Fibroblast of peridontal ligament (primary cell): ENCODE results near the gene NCOR2.

Experiments
- DNase-seq: peaks from one replicate; pipeline ENCODE4 v3.0.0-alpha.2; 2010; ENCODE audit errors: extremely low read depth

NCOR2 gene

DNA sequence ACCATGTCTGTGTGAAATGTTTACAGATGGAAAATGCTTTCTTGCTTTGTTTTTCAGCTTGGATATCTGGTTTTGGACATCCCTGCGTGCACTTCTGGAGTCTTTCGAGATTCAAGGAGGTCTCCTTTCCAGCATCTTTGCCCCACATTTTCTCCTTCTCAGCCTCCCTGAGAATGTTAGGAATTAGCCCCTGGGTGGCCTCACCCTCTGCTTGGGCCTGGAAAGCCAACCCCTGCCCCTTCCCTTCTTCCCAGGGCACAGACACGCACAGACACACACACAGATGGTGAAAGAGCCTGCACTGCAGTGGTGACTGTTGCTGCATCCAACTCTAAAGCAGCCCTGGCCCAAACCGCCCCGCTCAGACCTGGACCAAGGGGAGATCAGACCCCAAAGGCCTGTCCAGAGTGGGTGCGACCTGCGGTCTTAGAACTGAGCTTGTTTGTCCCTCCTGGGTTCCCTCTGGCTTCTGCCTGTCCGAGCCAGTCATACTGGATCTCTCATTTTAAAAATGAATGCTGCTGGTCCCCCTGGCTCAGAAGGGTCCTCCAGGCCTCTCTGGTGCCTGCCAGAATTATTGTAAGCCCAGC is 8.7 kb upstream of the NCOR2 start:
- no peak for DNase-seq

GRCh38 chr12:124573839-124574786 is 6.7 kb upstream of the NCOR2 start:
- no peak for DNase-seq

DNA sequence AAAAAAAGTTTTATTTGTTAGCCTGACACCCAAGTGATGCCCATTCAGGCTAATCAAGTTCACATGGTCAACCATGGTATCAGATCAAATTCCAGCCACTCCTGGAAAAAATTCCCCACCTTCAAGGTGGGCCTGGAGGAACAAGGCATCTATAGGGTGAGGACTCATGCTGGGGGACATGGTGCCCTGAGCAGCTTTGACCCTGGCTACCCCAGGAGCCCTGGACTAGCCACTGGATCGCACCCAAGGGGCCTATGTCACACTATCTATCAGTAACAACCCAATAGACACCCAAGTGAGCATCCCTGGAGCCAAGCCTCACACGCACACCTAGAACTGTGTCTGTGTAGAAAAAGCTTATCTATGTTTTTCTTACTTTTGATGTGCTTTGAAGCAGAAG is 4.1 kb upstream of the NCOR2 start:
- no peak for DNase-seq

DNA sequence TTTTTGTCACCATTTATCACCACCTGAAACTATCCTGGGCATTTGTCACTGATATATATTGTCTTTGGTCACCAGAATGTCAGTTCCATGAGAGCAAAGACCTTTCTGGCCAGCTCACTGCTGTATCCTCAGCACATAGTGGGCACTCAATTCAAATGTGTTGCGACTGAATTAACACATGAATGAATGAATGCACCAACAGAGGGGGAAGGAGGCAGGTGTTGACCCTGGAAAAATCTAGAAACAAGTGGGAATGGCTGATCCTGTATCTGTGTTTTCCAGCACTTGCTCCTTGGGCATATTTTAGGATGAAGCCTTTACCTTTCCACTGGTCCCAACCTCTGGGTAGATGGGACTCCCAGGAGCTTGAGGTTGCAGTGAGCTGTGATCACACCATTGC is 3.4 kb upstream of the NCOR2 start:
- DNase-seq = no peak

GRCh38 chr12:124569375-124570148 is 2.1 kb upstream of the NCOR2 start:
- DNase-seq = no peak

DNA sequence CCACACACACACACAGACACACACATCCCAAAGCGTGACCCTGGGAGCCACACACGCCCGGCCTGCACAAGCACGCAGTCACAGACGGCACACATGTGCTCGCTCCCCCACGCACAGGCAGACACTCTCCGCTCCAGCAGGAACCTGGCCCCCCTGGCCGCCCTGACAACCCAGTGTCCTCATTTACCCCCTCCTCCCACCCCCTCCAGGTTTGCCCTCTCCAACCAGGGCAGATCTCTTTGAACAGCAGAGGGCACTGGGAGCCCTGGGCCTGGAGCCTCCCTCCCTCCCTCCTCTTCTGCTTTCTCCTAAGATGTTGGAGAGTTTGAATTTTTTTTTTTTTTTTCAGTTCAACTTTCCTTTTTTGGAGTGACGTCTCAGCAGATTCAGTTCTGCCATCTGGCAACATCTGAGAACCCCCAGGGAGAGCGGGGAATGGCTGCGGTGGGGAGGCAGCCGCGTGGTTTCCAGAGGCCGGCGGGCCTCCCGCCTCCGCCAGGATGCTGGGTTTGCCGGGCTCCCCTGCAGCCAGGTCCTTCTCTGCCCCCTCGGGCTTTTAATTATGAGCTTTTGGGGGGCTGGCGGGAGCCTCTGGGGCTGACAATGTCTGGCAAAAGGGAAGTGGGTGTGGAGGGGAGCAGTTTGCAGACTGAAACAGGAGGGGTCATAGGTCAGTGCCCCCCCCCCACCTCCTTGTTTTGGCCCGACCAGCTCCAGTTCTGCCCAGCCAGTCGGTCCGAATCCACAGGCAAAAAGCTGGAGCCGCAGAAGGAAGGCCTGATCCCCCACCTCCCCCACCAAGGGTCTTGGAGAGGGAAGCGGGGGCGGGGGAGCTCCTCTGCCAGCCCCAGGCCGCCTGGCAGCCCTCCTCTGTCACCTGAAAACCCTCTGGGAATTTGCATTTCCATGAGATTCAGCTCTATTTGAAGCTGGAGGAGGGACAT is 1.3 kb upstream of the NCOR2 start:
- DNase-seq = peak; percentile 98

- DNase-seq = peak; percentile 96
Measured at GRCh38 chr12:124567673-124568373, 411 bp upstream of the NCOR2 start.

- peak; percentile 54 for DNase-seq
Measured at GRCh38 chr12:124566161-124566996, 1.0 kb downstream of the NCOR2 start.

DNA sequence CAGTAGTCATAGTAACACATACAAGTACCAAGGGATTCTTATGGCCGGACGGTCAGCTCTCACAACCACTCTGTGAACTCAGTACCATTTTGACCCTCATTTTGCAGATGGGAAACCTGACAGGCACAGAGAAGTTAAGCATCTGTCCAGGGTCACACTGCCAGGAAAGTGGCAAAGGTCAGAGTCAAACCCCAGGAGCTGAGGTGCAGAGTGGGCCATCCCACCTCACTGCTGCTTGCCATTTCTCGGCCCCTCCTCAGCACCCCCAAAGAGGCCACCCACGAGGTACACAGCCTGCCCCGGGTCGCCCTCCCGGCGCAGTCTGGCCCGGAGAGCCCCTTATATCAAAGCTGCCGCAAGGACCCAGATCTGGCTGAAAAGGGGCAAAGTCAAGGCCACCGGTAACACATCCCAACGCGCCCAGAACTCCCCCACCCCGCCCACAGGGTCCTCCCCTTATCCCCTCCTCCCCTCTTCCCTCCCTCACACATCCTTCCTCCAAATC is 1.7 kb downstream of the NCOR2 start:
- no peak for DNase-seq

DNA sequence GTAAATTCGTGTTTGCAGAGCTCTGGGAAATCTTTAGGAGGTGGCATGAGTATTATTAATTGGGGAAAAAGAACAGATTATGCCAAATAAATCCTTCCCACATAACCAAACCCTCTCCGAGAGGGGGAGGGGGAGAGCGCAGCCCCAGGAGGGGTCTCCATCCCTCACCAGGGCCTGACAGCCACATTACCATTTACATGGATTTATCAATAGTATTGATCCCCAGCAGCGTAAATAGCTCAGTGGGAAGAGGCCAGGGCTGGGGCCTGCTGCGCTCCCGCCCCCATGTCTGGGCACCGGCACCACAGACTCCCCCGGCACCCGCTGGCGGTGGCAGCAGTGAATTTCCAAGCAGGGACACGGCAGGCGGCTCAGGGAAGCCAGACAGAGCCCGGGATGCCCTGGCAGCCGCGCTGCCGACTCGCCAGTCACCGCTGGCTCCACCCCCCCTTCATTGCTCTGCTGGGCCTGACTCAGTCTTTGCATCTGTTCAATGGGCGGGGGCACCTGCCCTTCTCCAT is 2.4 kb downstream of the NCOR2 start:
- DNase-seq = no peak

DNA sequence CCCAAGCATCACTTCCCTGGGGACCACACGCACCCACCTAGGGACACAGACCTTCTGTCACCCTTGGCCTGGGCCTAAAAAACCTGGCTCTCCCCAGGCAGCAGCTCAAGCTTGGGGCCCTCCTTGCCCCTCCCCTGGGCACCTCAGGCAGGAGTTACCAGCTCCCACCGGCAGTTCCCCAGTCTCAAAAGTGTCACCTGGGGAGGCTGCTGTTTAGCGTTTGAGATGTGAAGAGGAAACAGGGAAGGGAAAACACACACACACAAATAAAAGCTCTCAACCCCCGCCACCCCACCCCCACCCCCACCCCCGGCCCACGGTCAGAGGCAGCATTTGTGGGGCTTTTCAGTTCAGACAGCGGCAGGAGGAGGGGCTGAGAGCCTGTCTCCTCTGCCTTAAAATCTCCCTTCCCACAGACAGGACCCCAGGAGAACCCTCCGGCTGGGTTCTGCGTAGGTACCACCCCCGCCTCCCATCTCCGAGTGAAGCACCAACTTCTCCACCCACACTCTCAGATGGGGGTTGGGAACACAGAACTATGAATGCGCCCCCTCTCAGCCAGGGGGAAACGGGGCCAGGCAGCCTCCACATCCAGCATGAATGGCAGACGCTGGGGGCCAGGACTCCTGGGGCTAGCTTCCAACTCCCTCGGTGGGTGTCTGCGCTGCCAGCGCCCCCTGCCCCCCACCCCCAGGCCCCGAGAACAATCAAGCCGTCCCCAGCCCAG is 3.0 kb downstream of the NCOR2 start:
- no peak for DNase-seq

- DNase-seq = no peak
Measured at GRCh38 chr12:124563809-124564208, 3.6 kb downstream of the NCOR2 start.

DNA sequence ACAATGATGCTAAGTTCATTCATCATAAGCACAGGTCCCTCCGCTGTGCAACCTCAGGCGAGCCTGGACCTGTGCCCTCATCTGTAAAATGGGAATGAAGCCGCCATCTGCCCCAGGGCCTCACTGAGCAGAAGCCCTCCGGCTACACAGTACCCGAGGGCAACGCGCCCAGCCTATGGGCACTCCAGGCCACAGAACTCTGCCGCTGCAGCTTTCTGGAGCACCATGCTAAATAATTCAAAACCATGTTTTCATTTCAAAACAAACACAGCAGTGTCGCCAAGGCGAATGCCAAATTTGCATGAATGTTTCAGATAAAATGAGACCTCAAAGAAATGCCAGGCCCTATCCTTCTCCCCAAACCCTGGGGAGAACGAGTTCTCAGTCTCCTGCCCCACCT is 4.0 kb downstream of the NCOR2 start:
- peak; percentile 31 for DNase-seq

DNA sequence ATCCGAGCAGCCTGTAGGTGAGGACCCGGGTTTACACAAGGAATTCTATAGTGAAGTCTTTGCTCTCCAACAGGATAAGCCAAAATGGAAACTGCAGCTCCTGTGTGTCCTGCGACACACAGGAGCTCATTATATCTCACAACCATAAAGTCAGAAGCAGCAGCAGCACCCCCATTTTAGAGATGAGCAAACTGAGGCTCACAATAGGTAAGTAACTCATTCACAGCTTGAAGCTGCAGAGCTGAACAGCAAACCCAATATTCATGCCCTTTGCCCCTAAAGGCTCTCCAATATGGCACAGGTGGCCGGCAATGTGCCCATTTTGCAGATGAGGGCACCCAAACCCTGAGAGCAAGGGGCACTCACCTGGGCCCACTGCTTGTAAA is 4.6 kb downstream of the NCOR2 start:
- DNase-seq = no peak

DNA sequence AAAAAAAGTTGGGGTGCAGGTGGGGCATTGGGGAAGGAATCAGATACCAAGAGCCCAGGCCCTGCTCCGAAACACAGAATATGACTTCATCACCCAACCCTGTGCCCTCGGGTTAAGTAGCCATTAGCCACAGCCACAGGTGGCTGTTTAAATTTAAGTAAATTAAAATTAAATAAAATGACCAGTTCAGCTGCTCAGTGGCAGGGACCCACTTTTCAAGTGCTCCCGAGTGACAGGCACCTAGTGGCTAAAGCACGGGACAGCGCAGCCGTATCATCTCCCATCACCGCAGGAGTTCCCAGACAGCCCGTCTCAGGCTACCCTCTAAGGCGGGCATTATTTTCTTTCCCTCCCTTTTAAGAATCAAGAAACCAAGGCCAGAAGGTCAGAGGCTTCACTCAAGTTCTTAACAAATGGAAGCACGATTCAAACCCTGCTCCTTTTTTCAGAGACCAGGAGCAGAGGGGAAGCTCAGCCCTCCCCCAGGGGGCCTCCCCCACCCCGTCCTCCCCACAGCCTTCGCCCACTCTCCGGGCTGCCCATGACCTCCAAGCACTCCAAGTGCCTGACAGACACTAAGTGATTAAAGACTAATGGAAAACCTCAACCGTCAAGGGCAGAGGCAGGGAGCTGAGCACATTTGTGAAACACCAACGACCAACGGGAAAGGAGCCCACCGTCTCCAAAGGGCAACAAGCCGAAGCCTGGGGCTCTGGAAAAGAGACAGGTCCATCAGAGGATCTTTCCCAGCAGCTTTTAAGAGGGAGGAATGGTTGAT is 5.2 kb downstream of the NCOR2 start:
- DNase-seq = no peak

DNA sequence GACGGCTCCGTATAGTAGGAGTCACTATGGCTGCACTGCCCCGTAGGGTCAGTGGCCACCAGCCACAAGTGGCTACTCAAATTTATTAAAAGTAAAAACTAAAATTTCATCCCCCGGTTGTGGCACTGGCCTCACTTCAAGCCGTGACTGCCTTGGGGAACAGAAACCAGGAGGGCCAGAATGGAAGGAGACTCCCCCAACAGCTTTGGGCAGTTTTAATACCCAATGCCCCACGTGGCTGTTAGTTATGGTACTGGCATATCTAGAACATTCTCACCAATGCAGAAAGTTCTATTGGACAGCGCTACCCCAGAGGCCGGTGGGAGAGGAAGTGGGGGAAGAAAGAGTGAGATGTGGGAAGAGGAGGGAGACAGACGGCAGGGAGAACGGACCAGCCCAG is 6.2 kb downstream of the NCOR2 start:
- DNase-seq = no peak

- no peak for DNase-seq
Measured at GRCh38 chr12:124560146-124560890, 7.1 kb downstream of the NCOR2 start.
